K562 (cell line): ENCODE measurements around the gene MDK. TPM values are rescaled to one million over a fixed set of nuclear protein-coding genes. Genes with fewer than 3 reads are reported as not detected.

ENCODE experiments used
- DACH1 ChIP-seq: fragments of 450-650 bp; IDR thresholded peaks from 2 replicates; pipeline ENCODE4 v1.6.1; 2018; ENCODE audit not compliant: partially characterized antibody
- DNMT1 ChIP-seq: fragments of 450-650 bp; IDR thresholded peaks from 2 replicates; pipeline ENCODE4 v1.6.1; 2016; ENCODE audit warnings: antibody characterized with exemption, mild to moderate bottlenecking
- DPF2 ChIP-seq: fragments of 450-650 bp; IDR thresholded peaks from 2 replicates; pipeline ENCODE4 v1.6.1; 2016
- ETS1 ChIP-seq: conservative IDR thresholded peaks from 2 replicates; pipeline ENCODE4 v1.6.1; 2011; ENCODE audit warnings: low read depth, mild to moderate bottlenecking, low read length; ENCODE audit not compliant: control insufficient read depth
- FOXP4 ChIP-seq: sonication (generic); formaldehyde crosslinking; IDR thresholded peaks from 2 replicates; pipeline ENCODE4 v1.8.0; 2022; ENCODE audit warnings: mild to moderate bottlenecking, missing genetic modification reagents, borderline replicate concordance
- HEY1 ChIP-seq: fragments of 250-450 bp; sonication (Bioruptor Pico); IDR thresholded peaks from 2 replicates; pipeline ENCODE4 v1.5.0; 2020; ENCODE audit warnings: mild to moderate bottlenecking, moderate library complexity, borderline replicate concordance
- IFI16 ChIP-seq: fragments of 250-450 bp; sonication (Bioruptor Pico); IDR thresholded peaks from 2 replicates; pipeline ENCODE4 v2.1.2; 2022; ENCODE audit warnings: mild to moderate bottlenecking, inconsistent platforms
- MEIS2 ChIP-seq: fragments of 450-650 bp; IDR thresholded peaks from 2 replicates; pipeline ENCODE4 v1.6.1; 2014; ENCODE audit warnings: mild to moderate bottlenecking; ENCODE audit not compliant: partially characterized antibody
- NFIC ChIP-seq: fragments of 450-650 bp; IDR thresholded peaks from 2 replicates; pipeline ENCODE4 v1.6.1; 2017; ENCODE audit warnings: mild to moderate bottlenecking, inconsistent platforms
- NR3C1 ChIP-seq: sonication (generic); formaldehyde crosslinking; IDR thresholded peaks from 2 replicates; pipeline ENCODE4 v1.8.1; 2022; ENCODE audit warnings: missing genetic modification reagents
- PML ChIP-seq: IDR thresholded peaks from 2 replicates; pipeline ENCODE4 v1.6.1; 2012; ENCODE audit warnings: low read length, inconsistent platforms
- RERE ChIP-seq: sonication (generic); formaldehyde crosslinking; IDR thresholded peaks from 2 replicates; pipeline ENCODE4 v1.8.0; 2023; ENCODE audit warnings: missing genetic modification reagents, mild to moderate bottlenecking, borderline replicate concordance
- SMC3 ChIP-seq: conservative IDR thresholded peaks from 2 replicates; pipeline ENCODE4 v1.6.1; 2011; ENCODE audit warnings: low read depth, low read length, improper control_type of control experiment; ENCODE audit not compliant: insufficient read depth
- SNRNP70 ChIP-seq: fragments of 200-400 bp; formaldehyde crosslinking; optimal IDR thresholded peaks from 2 replicates; pipeline ENCODE3; 2017; ENCODE audit warnings: low read depth, low read length
- TCF15 ChIP-seq: fragments of 250-450 bp; sonication (Bioruptor Pico); IDR thresholded peaks from 2 replicates; pipeline ENCODE4 v1.8.0; 2022; ENCODE audit warnings: moderate library complexity, mild to moderate bottlenecking, inconsistent platforms
- U2AF1 ChIP-seq: fragments of 200-400 bp; formaldehyde crosslinking; optimal IDR thresholded peaks from 2 replicates; pipeline ENCODE3; 2017; ENCODE audit warnings: mild to moderate bottlenecking, low read depth, low read length, moderate library complexity
- ZFPM2 ChIP-seq: fragments of 250-450 bp; sonication (Bioruptor Pico); IDR thresholded peaks from 2 replicates; pipeline ENCODE4 v1.5.1; 2022; ENCODE audit warnings: mild to moderate bottlenecking
- polyA plus RNA-seq, 8 experiments: library from polyadenylated mRNA; depleted of rRNA in 4 of 8; stranded (reverse) in 5 of 8; unstranded in 3 of 8; fragments of >200 nt; fragmentation: Nextera tagmentation in 2 of 8; fragmentation: Illumina TruSeq in 1 of 8; extraction: Ambion mirVana in 2 of 8; extraction: Trizol in 1 of 8; gene quantifications; 2 replicates each; pipeline versions ENCODE4 v1.2.1 to v1.2.3, GENCODE V29; 2011 to 2014; ENCODE audit warnings: inconsistent platforms in 1 of 8, missing spikeins in 1 of 8
- total RNA-seq, 7 experiments: library from RNA; depleted of rRNA in 6 of 7; stranded (reverse); fragments of >200 nt in 6 of 7; fragmentation: Illumina TruSeq in 2 of 7; extraction: Trizol in 2 of 7; gene quantifications; 2 replicates each; pipeline versions ENCODE4 v1.2.1 to v1.2.3, GENCODE V29; 2011 to 2021; ENCODE audit warnings: low replicate concordance in 1 of 7

MDK gene
- total and polyA plus RNA-seq, 9 of the 15 experiments (the other 6 are each of a cell fraction or from before 2014, with no cell fraction given) = 20.7 to 700 (median 350) TPM

- TF ChIP-seq FOXP4 (CRISPR knock-in tag) = no peak
- no peak for TF ChIP-seq ZFPM2 (CRISPR knock-in tag)
- no peak for TF ChIP-seq NR3C1 (CRISPR knock-in tag)
- TF ChIP-seq NFIC = no peak
- no peak for TF ChIP-seq PML
- TF ChIP-seq HEY1 = no peak
- TF ChIP-seq RERE (CRISPR knock-in tag) = no peak
- TF ChIP-seq MEIS2 = no peak
- TF ChIP-seq DNMT1 = no peak
- TF ChIP-seq ETS1 = peak; percentile 44; the same call in 1 of the 2 replicates
- TF ChIP-seq TCF15 (CRISPR knock-in tag) = no peak
- no peak for TF ChIP-seq U2AF1
- TF ChIP-seq SNRNP70 = no peak
- peak; percentile 67 for TF ChIP-seq SMC3
- TF ChIP-seq IFI16 (CRISPR knock-in tag) = no peak
- TF ChIP-seq DACH1 = no peak
- 0 out of 2 replicates have a peak, but pooled peaks have one; percentile 35 for TF ChIP-seq DPF2
Measured at GRCh38 chr11:46346886-46347636, 34.4 kb upstream of the MDK start, which contains the start of gene DGKZ (continued).
